ENCODE data around the gene PPP2R2C.

The PPP2R2C gene

DNA sequence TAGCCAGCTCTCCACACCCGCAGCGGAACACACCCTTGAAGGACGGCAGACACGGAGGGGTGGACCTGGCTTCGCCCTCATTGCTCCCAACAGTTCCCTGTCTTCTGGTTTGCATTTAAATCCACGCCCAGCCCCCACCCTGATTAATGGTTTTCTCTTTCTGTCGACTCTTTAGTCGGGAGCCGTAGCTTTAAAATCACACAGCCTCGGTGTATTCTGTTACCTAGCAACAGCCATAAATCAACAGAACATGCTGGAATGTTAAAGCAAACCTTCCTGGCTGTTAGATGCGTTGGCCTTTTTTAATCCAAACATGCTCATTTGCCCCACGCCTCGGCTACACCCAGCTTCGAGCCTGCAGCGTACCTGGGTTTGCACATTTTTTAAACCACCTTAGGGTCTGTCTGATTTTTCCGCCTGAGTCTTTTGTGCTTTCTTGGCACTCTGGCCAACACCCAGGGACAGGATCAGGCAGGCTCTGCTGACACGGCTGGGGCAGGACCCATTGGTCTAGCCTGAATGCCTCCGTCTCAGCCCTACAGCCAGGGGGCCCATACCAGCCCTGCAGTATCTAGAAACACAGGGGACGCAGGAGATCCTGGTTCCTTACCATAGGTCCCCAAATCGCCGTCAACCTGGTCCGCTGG is 21.4 kb upstream of the PPP2R2C start:
- DNase-seq, result no peak

- no peak for DNase-seq
These were observed 20.6 kb upstream of the PPP2R2C start for GRCh38 chr4:6492861-6493657.

DNA sequence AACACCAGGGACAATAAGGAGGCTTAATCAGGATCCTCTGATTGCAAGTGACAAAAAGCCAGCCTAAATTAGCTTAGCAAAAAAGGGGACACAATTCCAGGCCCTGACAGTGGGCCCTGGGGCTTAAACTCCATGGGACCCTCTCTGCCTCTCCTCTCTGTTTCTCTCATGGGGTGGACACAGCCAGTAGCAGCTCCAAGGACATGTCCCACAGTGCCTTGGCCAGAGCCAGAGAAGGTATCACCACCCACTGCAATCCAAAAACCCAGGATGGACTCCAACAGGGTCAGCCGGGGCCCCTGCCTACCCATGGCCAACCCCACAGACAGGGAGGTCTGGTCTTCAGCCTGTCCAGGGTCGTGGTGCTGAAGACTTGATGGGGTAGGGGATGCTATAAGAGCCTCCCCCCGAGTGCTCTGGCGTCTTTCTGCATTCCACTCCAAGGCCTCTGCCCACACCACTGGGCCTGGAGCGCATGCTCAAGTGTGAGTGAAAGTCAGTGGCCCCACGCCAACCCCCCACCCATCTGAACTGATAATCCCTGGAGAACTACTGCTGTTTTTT is 19.7 kb upstream of the PPP2R2C start:
- DNase-seq, result no peak

DNA sequence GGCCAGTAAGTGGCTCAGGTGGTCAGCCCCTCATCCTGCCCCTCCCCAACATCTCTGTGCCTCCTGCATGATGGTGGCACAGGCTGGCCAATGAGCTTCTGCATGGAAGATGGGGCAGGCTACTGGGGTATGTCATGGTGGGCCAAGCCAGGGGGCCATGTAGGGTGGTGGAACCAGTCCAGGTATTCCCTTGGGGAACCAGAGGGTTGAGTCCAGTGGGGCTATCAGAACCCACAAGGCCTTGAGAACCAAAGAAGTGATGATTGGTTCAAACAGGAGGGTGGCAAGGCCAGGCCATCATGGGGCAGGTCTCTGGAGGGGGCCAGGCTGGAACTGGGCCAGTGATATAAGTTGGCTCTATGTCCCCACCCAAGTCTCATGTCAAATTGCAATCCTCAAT is 18.8 kb upstream of the PPP2R2C start:
- no peak for DNase-seq

GRCh38 chr4:6489927-6490326 is 17.5 kb upstream of the PPP2R2C start:
- DNase-seq, result no peak

GRCh38 chr4:6487466-6487865 is 15.1 kb upstream of the PPP2R2C start:
- DNase-seq, result no peak

DNA sequence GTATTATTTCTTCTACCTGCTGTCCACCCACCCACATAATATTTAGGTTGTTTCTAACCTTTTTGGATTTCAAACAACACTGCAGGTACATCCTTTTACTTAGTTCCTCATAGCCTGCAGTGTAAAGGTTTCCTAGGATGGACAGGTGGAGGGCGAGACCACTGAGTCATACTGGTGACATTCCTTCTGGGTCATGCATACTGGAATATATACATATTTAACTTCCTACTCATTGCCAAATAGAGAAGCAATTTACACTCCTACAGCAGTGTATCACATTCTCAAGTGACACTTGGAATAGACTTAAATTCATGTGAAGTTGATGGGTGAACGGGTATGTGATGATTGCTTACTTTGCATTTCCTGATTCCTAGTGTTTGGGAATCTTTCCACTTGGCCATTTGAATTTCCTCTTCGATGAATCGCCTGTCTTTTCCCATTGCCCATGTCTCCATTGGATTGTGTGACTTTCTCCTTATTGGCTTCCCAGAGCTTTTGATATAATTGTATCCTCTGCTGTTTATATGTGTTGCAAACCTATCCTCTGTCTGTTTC is 8.2 kb upstream of the PPP2R2C start:
- no peak for DNase-seq

DNA sequence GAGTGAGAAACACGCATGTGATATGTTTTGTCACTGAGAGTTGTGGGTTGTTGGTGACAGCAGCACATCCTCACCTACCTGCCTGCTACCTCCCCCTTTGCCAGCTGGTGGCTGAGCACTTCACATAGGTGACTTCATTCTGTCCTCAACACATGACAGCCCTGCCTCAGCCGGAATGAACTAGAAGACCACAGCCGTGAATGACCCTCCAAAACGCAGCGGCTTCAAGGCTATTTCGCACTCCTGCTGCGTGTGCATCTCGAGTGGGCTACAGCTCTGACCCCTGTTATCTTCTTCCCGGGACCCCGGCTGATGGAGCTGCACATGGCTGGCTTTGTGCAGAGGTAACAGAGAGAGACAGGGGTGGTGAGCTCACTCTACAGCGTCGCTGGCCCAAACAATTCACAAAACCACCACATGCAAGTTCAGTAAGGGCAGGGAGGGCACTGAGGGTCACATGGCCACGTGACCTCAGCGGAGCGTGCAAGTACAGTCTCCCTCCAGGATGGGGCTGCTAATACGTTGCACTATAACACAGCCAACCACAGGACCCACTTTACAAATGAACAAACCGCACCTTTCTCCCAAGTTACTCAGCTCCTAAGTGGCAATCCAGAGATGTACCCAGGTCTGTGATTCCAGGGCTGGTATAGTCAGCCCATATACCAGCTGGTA is 6.3 kb upstream of the PPP2R2C start:
- no peak for DNase-seq

GRCh38 chr4:6476893-6477292 is 4.5 kb upstream of the PPP2R2C start:
- DNase-seq, result no peak

GRCh38 chr4:6475492-6476020 is 3.1 kb upstream of the PPP2R2C start:
- DNase-seq, result no peak

- no peak for DNase-seq
These were observed 2.5 kb upstream of the PPP2R2C start for GRCh38 chr4:6474705-6475457.

DNA sequence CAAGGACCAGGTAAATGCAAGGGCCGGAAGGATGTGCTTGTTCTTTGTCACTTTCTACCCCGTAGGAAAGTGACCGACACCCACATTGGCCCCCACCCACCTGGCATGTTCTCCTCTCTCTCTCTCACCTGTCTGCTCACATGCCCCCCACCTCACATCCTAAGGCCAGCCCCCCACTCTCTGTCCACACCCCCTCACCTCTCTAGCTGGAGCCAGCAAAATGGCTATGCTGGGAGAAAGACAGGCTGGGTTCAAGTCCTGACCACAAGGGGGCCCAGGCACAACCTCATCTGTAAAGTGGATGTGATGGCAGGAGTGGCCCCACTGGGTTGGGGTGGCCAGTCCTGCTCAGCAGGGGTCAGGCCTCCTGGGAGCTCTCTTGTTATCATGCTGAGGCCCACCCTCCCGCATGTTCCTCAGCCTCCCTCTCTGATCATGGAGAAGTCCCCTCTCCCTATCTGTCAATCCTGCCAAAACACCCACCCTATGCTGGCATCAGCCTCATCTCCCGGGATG is 1.7 kb upstream of the PPP2R2C start:
- DNase-seq, result no peak

DNA sequence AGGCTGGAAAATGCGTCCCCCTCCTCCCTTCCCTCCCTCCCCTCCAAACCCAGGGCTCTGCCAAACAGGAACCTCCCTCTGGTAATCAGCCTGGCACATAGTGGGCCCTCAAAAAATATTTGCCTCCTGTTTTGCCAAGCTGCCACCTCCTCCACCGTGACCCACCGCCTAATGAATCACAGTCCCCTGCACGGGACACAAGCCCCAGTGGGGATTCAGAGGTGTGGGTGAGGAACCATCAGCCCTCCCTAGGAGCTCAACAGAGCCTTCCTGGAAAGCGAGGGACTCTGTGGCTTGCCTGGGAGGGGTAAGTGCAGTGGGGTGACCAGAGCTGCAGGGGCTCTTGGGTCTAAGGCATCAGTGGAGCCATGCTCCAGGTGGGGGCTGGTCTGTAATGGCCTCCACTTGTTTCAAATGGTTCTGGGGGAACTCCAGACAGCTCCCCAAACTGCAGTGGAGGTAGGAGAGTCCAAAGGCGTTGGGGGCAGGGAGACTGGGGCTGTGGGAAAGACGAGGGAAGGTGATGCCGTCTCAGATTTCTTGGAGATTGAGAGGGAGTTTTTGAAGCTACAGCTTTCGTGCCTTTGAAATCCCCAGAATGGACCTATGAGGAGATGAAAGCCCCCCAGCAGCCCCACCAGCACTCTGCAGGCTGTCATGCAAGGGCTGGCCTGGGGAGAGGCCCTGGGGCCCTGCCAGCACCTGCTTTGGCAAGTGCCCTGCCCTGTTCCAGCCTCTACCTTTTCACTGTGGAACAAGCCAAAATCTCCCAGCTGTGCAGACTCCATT is 1.0 kb upstream of the PPP2R2C start:
- no peak for DNase-seq

DNA sequence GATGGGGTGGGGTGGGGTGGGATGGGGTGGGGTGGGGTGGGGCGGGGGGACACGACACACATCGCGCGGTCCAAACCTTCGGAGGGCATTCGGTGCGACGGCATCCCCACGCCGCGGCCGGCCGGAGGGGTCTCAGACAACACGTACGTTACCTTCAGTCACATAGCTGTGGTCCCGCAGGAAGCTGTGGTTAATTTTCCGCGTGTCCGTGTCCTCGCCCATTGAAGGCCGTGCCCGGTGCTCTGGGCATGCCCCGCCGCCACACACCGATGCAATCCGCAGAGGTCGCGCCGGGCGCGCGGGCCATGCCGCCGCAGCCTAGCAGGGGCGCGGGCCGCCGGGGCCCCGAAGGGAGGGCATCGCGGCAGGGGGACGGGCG is 417 bp downstream of the PPP2R2C start:
- DNase-seq, result no peak

- DNase-seq, result no peak
These were observed 957 bp downstream of the PPP2R2C start for GRCh38 chr4:6471307-6472007.

- DNase-seq, result no peak
These were observed 1.7 kb downstream of the PPP2R2C start for GRCh38 chr4:6470502-6471306.

DNA sequence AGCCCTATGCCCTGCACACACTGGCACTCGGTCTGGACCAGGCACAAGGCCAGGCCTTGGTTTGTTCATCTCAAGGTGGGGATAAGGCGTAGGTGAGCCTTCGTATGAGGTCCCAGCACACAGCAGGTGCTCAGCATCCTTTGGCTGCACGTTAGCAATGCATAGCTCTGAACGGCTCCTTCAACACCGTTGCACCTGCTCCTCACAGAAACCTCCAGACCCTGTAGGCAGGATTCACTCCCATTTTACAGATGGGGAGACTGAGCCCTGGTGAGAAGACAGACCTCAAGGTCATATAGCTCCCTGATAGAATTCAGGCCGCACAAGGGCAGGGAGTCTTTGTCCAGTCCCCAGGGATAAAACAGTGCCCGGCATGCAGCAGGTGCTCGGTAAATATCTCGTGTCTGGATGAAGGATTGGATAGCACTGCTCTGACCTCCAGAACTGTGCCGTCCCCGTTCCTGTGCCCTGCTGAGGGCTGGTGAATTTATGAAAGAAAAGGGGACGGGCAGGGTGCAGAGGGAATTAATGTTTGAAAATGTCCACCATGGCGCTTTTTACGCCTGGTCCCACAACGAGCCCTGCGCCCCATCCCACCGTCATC is 2.4 kb downstream of the PPP2R2C start:
- no peak for DNase-seq

DNA sequence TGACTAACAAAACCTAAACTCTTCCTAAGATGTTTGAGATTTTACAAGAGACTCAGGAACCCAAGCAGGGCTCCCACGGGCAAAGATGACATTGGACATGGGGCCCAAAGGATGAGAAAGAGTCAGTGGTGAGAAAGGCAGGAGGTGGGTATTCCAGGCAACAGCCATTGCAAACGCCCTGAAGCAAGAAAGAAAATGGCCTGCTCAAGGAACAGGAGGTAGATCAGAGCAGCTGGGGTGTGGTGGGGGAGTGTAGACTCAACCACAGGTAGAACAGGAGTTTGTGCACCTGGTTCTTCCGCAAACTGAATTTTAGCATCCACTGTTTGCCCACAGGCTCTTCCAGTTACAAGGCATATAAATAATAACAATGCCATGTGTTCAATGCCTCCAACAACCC is 3.3 kb downstream of the PPP2R2C start:
- DNase-seq, result no peak

- no peak for DNase-seq
These were observed 4.0 kb downstream of the PPP2R2C start for GRCh38 chr4:6468376-6468775.
